Endodermal cell (in vitro differentiated cells): ENCODE measurements around the gene C5orf15. TPM values are rescaled to one million over a fixed set of nuclear protein-coding genes. Genes with fewer than 3 reads are reported as not detected.

ENCODE experiments used
- DNase-seq: peaks from one replicate; pipeline ENCODE4 v3.0.0-alpha.2; 2017
- H3K27ac ChIP-seq: 2 replicates; pipeline ENCODE4 v1.5.1; 2013; ENCODE audit warnings: mild to moderate bottlenecking, low read depth, low read length, moderate library complexity
- H3K27me3 ChIP-seq: 2 replicates; pipeline ENCODE4 v1.6.1; 2013; ENCODE audit warnings: mild to moderate bottlenecking, low read length, moderate library complexity; ENCODE audit not compliant: insufficient read depth, control insufficient read depth, poor library complexity, severe bottlenecking
- H3K36me3 ChIP-seq: 2 replicates; pipeline ENCODE4 v1.7.0; 2013; ENCODE audit warnings: mild to moderate bottlenecking, low read length, moderate library complexity; ENCODE audit not compliant: control insufficient read depth, insufficient read depth
- H3K4me1 ChIP-seq: one replicate; pipeline ENCODE4 v1.7.0; 2013; ENCODE audit warnings: low read length; ENCODE audit not compliant: control insufficient read depth, insufficient read depth
- H3K4me3 ChIP-seq: 2 replicates; pipeline ENCODE4 v1.5.1; 2013; ENCODE audit warnings: mild to moderate bottlenecking, low read length, moderate library complexity
- H3K9ac ChIP-seq: 2 replicates; pipeline ENCODE4 v1.6.1; 2013; ENCODE audit warnings: mild to moderate bottlenecking, low read length, moderate library complexity; ENCODE audit not compliant: poor library complexity, severe bottlenecking; ENCODE audit errors: extremely low read depth
- H3K9me3 ChIP-seq: 2 replicates; pipeline ENCODE4 v1.6.1; 2013; ENCODE audit warnings: mild to moderate bottlenecking, low read length, moderate library complexity; ENCODE audit not compliant: control insufficient read depth
- H3K27ac Mint-ChIP-seq: 2 replicates; pipeline ENCODE4 v1.8.0; 2020; ENCODE audit warnings: mixed read lengths
- H3K27me3 Mint-ChIP-seq: 2 replicates; pipeline ENCODE4 v1.8.0; 2021; ENCODE audit warnings: mild to moderate bottlenecking, mixed read lengths; ENCODE audit not compliant: insufficient read depth
- H3K36me3 Mint-ChIP-seq: 2 replicates; pipeline ENCODE4 v1.8.0; 2020; ENCODE audit warnings: low read depth, mixed read lengths
- H3K4me1 Mint-ChIP-seq: 2 replicates; pipeline ENCODE4 v1.8.0; 2020; ENCODE audit warnings: mixed read lengths
- H3K4me3 Mint-ChIP-seq: 2 replicates; pipeline ENCODE4 v1.8.0; 2020; ENCODE audit warnings: mild to moderate bottlenecking, moderate library complexity, mixed read lengths
- H3K9me3 Mint-ChIP-seq: 2 replicates; pipeline ENCODE4 v1.8.0; 2020; ENCODE audit warnings: mild to moderate bottlenecking, mixed read lengths
- WGBS, 2 experiments: methylation state at CpG; one replicate each; pipeline versions ENCODE4 v1.1.5 to v1.1.7; 2013; ENCODE audit warnings: missing lambda C conversion rate in 2 of 2, mixed read lengths in 1 of 2; ENCODE audit not compliant: insufficient coverage in 1 of 2, insufficient read length in 1 of 2; 5-methylcytosine and 5-hydroxymethylcytosine counted together
- total RNA-seq, 2 donors: library from RNA; stranded (reverse); fragmentation: NEBNext Ultra II Directional in 1 of 2; extraction: Animal tissue kit (Norgen Biotek cat#: 25700) in 1 of 2; gene quantifications; 2 replicates in 1 of 2; 3 replicates in 1 of 2; pipeline ENCODE4 v1.2.1, GENCODE V29; 2021
- TF ChIP-seq, protein P1 (sequence below): fragments of 200-600 bp; sonication (generic); conservative IDR thresholded peaks from 2 replicates; pipeline ENCODE4 v1.5.0; 2021; ENCODE audit warnings: antibody characterized with exemption, mild to moderate bottlenecking

Gene C5orf15
- total RNA-seq, 2 donors from 2014 or later = 37.6 to 37.7 TPM

GRCh38 chr5:133925269-133925668 lies 43.2 kb downstream of the C5orf15 start:
- Histone ChIP-seq H3K4me3 (no peak overlapping the region), H3K36me3 (no peaks in the 10 kb centered on the region), H3K4me1 (no peaks in the 10 kb centered on the region), H3K27me3 (no peaks in the 10 kb centered on the region), H3K27ac (no peak overlapping the region), H3K9me3 (no peaks in the 10 kb centered on the region), H3K9ac (no peak overlapping the region)
- no peaks in the 10 kb centered on the region for H3K36me3 Mint-ChIP-seq
- H3K4me1 Mint-ChIP-seq = peaks cover 25% of the 10 kb centered on the region
- TF ChIP-seq, protein P1, sequence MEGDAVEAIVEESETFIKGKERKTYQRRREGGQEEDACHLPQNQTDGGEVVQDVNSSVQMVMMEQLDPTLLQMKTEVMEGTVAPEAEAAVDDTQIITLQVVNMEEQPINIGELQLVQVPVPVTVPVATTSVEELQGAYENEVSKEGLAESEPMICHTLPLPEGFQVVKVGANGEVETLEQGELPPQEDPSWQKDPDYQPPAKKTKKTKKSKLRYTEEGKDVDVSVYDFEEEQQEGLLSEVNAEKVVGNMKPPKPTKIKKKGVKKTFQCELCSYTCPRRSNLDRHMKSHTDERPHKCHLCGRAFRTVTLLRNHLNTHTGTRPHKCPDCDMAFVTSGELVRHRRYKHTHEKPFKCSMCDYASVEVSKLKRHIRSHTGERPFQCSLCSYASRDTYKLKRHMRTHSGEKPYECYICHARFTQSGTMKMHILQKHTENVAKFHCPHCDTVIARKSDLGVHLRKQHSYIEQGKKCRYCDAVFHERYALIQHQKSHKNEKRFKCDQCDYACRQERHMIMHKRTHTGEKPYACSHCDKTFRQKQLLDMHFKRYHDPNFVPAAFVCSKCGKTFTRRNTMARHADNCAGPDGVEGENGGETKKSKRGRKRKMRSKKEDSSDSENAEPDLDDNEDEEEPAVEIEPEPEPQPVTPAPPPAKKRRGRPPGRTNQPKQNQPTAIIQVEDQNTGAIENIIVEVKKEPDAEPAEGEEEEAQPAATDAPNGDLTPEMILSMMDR = no peak
- H3K27me3 Mint-ChIP-seq = no peaks in the 10 kb centered on the region
- H3K27ac Mint-ChIP-seq = no peak overlapping the region
- 89 to 93% methylated on average over 3 of the region's 3 CpGs for WGBS, 2 experiments
- H3K4me3 Mint-ChIP-seq = no peak overlapping the region
- H3K9me3 Mint-ChIP-seq = no peaks in the 10 kb centered on the region
- no peak for DNase-seq

DNA sequence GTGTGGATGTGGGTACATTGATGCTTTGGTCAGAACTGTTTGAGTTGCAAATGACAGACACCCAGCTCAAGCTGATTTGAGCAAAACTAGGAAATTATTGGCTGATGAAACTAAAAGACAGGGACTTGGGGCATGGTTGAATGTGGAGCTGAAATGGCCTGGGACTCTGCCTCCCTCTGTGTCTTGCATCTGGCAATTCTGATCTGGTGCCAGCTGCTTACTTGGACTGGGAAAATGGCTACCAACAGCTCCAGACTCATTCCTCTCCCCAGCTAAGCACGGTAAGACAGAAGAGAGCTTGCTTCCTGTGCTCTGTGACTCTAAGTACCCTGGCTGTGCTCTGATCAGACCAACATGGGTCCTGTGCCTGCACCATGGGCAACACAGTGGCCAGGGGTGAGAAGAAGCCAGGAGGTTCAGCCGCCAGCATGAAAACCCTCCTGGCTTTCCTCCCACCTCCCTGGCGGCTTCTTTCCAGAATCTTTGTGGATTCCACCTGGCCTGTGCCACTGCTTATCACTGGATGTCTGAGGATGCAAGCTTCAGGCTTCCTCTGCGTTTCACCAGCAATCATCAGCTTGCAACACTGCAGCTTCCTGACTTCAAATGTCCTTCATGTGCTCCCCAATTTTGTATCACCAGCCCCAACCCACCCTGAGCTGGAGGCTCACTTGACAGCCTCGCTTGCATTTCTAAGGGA lies 44.1 kb downstream of the C5orf15 start:
- no peaks in the 10 kb centered on the region for H3K9me3 ChIP-seq
- no peaks in the 10 kb centered on the region for H3K27me3 Mint-ChIP-seq
- H3K4me1 ChIP-seq = no peaks in the 10 kb centered on the region
- WGBS, 2 experiments = 73 to 90% methylated on average over 4 to 5 of the region's 5 CpGs
- no peaks in the 10 kb centered on the region for H3K36me3 Mint-ChIP-seq
- H3K4me3 Mint-ChIP-seq = no peak overlapping the region
- H3K9me3 Mint-ChIP-seq = no peaks in the 10 kb centered on the region
- peaks cover 25% of the 10 kb centered on the region for H3K4me1 Mint-ChIP-seq
- H3K36me3 ChIP-seq = no peaks in the 10 kb centered on the region
- peak; percentile 58 for DNase-seq
- H3K27ac Mint-ChIP-seq = peak overlapping the region; percentile 57
- no peak overlapping the region for H3K27ac ChIP-seq
- H3K27me3 ChIP-seq = no peaks in the 10 kb centered on the region
- TF ChIP-seq, protein P1 = no peak
- H3K4me3 ChIP-seq = no peak overlapping the region
- H3K9ac ChIP-seq = no peak overlapping the region

DNA sequence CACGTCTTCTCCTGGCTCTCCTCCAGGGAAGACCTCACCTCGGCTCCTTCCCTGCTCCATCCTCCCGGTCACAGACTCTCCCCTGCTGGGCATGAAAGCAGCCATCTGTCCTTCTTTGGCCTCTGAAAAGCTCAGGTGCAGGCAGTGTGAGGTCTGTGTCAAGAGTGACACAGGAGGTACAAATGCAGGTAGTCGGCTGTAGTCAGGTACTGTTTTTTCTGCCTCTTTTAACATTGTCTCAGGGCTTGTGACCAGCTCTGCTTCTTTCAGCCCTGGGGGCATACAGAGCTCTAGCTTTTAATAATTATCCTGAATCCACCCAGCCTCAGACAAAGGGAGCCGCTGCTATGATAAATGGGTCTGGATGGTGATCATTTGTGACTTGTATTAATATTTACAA lies 46.4 kb downstream of the C5orf15 start:
- Mint-ChIP-seq H3K4me3 (no peak overlapping the region), H3K4me1 (peaks cover 21% of the 10 kb centered on the region), H3K27me3 (no peaks in the 10 kb centered on the region), H3K9me3 (no peaks in the 10 kb centered on the region), H3K36me3 (no peaks in the 10 kb centered on the region), H3K27ac (no peak overlapping the region)
- no peaks in the 10 kb centered on the region for H3K36me3 ChIP-seq
- peak overlapping the region; percentile 68 for H3K27ac ChIP-seq
- no peaks in the 10 kb centered on the region for H3K9me3 ChIP-seq
- no peak overlapping the region for H3K4me3 ChIP-seq
- no peaks in the 10 kb centered on the region for H3K4me1 ChIP-seq
- TF ChIP-seq, protein P1 = no peak
- no peak overlapping the region for H3K9ac ChIP-seq
- WGBS, 2 experiments = 63 to 71% methylated on average over 1 to 4 of the region's 5 CpGs
- no peaks in the 10 kb centered on the region for H3K27me3 ChIP-seq
- DNase-seq = no peak
